ENCODE data around the gene NCAPG2.

GRCh38 chr7:158650821-158651225 is 53.8 kb downstream of the NCAPG2 start:
- no peak for TF ChIP-seq CTCF (conservative IDR thresholded peaks at IDR 0.05; ENCODE audit: low read depth in 2 of 2)
- no peak for TF ChIP-seq EZH2phosphoT487 (IDR thresholded peaks at IDR 0.05; ENCODE audit: unreplicated experiment)
- no peak for TF ChIP-seq POLR2AphosphoS5 (IDR thresholded peaks at IDR 0.05; ENCODE audit: low read depth)
- no peak for TF ChIP-seq ZNF114 (CRISPR knock-in tag; IDR thresholded peaks at IDR 0.05)
- no peak for TF ChIP-seq REST (IDR thresholded peaks at IDR 0.05; ENCODE audit: unreplicated experiment)
- TF ChIP-seq ZNF331 (CRISPR knock-in tag; IDR thresholded peaks at IDR 0.05; ENCODE audit: low read depth), result no peak
- TF ChIP-seq EZH2 (IDR thresholded peaks at IDR 0.05; ENCODE audit: low read depth, unreplicated experiment), result no peak
- no peak for TF ChIP-seq CREB1 (CRISPR knock-in tag; IDR thresholded peaks at IDR 0.05; ENCODE audit: low read depth)
- no peak for TF ChIP-seq NANOG (IDR thresholded peaks at IDR 0.05; ENCODE audit: borderline replicate concordance)

Data from GM23338 (cell line).